Activated CD4-positive, alpha-beta memory T cell treated with anti-CD3 and anti-CD28 coated beads, Interleukin-2, amount 10 ng/mL, durations not matched to agents 7 days and 5 days (primary cell): ENCODE data around the gene MRPL36. TPM values are rescaled to one million over a fixed set of nuclear protein-coding genes. Genes with fewer than 3 reads are reported as not detected.

Experiments used
- total RNA-seq, 2 experiments: library from RNA; stranded (reverse); gene quantifications; one replicate each; pipeline ENCODE4 v1.2.3, GENCODE V29; 2021

MRPL36 gene
- total RNA-seq, 2 experiments from 2014 or later, result 44.5 to 44.8 TPM

Other genes starting within 250 kb of the MRPL36 start
- 10 to 100 TPM; 25.4 to 29.2 TPM for gene NDUFS6, start 1.6 kb upstream of the MRPL36 start, total RNA-seq
- not detected for gene IRX4, start 83.1 kb upstream of the MRPL36 start, total RNA-seq